HG02852 (cell line): ENCODE results near the gene GPR78.

Experiments used
- ATAC-seq: cut with Tn5 transposase; IDR thresholded peaks from one replicate; pipeline ENCODE4 v1.9.1; 2021; ENCODE audit warnings: mild to moderate bottlenecking, moderate library complexity; ENCODE audit not compliant: unreplicated experiment

The GPR78 gene

DNA sequence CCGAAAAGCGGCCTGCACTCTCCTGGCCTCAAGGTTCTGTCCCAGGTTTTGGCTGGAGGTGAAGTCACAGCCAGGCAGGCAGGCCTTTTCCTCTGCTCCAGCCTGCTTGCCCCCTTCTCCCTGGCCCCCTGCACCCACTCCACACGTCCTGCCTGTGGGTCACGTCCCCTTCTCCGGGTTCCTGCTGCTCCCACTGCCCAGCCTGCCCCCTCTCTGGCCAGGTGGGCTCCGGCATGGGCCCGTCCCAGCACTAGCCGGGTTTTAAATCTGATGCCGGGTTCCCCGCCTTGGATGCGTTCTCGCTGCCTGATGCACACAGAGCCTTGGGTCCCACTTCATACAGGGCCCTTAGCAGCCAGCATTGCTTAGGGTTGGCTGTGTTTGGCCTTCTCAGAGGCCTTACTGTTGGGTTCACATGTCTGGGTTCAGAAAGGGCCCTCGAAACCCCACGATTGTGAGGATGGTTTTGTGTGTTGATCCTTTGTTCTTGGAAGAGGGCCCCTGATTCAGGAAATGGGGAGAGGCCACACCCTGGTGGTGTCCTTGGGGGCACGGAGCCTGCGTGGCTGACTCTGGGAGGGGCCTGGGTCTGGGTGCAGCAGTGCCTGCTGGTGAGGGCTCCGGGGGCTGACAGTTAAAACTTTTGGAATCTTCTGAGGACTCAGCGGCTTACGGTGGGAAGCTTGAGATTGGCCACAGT is 18.3 kb downstream of the GPR78 start:
- ATAC-seq = no peak

DNA sequence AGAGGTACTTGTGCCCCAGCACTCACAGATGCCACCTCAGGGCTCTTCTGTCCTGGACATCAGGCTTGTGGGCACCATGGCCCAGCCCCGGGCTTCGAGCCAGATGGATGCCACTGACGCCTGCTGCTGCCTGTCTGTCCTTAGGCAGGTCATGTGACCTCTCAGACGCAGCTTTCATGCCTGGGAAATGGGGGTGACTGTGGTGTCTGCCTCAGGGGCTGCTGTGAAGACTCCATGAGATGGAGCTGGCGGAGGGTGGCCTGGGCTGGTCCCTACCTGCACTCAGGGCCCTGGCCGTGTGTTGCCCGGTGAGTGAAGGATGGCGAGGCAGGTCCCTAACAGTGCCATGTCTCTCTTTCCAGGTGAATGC is 18.9 kb downstream of the GPR78 start:
- ATAC-seq = no peak

GRCh38 chr4:8599657-8600056 is 19.5 kb downstream of the GPR78 start:
- no peak for ATAC-seq

DNA sequence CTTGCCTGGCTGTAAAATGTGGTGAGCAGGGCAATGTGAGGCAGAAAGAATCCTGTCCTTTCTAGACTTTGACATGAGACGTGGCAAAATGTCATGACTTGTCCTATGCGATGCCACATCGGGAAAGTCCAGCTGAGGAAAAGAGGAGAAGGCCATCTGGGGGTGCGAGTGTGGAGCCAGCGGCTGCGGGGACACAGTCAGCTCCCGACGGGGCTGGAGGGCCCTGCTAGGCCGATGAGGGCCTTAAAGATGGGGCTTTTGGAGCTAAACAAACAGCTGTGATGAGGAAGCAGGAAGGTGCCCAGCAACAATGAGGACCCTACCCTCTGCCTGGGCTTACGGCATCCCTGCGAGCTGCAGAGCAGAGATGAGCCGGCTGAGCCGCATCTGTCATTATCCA is 20.1 kb downstream of the GPR78 start:
- no peak for ATAC-seq

- no peak for ATAC-seq
Observed at GRCh38 chr4:8600686-8601085, 20.5 kb downstream of the GPR78 start.

GRCh38 chr4:8601086-8601485 is 20.9 kb downstream of the GPR78 start:
- ATAC-seq = no peak

GRCh38 chr4:8601556-8601955 is 21.4 kb downstream of the GPR78 start:
- no peak for ATAC-seq

DNA sequence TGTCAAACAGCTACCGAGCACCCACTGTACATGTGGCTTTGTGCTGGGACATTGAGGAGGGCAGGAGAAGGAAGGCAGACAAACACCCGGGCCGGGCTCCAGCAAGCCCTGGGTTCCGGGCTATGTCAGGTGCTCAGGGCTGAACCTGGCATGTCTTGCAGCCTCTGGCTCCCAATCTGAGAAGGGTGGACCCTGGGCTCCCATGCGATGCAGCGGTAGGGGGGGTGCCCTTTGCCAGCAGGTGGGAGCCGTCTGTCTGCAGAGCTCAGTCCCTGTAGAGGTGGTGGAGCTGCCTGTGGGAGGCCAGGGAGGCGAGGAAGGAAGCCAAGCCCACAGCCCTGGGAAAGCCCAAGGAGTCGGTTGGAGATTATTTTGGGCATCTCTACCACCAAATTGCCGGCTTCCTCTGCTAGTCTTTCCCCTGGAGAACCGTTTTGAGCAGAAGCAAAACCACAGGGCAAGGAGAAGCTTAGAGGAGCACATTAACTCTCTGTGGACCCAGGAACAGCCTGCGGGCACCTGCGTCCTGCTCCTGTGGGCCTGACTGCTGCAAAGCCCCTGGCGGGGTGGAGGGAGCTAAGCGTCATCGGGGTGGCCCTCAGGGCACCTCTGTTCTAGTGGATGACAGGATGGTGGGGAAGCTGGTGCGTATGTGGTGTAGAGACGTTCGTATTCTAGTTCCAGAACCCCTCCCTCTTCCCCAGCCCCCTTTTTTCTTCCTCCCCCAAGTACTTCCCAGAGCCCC is 22.7 kb downstream of the GPR78 start:
- ATAC-seq = no peak

DNA sequence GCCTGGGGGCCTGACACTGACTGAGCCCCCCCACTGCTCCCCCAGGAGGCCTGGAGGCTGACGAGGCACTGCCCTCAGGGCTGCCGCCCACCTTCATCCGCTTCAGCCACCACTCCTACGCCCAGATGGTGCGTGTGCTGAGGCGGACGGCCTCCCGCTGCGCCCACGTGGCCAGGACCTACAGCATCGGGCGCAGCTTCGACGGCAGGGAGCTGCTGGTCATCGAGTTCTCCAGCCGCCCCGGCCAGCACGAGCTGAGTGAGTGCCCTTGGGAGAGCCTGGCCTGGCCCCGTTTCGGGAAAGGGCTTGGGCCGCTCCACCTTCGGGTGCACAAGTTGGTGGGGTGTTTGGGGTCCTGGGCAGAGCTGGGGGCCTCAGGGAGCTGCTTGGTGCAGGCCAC is 23.7 kb downstream of the GPR78 start:
- ATAC-seq = no peak

DNA sequence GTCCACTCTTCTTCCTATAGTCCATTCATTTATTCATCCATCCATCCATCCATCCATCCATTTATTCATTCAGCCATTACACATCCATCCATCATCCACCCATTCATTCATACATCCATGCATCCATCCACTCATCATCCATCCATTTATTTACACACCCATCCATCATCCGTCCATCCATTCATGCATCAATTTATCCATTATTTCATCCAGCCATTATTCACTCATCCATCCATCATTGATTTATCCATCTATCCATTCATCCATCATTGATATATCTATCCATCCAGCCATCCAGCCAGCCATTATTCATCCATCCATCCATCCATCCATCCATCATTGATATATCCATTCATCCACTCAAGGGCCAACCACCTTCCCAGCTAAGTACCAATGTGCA is 25.1 kb downstream of the GPR78 start:
- no peak for ATAC-seq

DNA sequence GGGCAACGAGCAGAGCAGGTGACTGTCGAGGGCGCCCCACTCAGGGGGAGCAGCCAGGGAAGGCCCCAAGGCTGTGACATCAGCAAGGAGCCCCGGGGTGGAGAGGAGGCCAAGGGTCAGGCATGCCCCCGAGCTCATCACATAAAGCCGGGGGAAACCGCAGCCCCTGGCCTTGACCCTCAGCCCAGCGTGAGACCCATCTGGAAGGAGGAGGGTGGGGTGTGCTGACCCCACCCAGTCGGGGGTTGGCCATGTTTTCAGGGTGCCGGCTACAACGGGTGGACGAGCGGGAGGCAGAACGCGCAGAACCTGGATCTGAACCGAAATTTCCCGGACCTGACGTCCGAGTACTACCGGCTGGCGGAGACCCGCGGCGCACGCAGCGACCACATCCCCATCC is 26.3 kb downstream of the GPR78 start:
- no peak for ATAC-seq

DNA sequence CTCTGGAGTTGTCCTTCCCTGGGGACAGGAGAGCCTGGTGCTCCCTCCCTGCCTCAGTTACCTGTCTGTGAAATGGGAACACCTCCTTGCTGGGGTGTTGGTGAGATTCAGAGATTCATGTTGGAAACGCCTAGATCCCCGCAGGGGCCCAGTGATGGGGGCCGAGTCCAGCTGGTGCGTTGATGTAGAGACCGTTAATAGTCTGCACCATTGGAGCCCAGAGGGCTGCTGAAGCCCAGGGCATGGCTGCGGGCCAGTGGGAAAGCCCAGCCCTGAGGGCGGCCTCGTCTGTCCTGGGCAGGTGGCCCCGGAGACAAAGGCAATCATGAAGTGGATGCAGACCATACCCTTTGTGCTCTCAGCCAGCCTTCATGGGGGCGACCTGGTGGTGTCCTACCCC is 26.8 kb downstream of the GPR78 start:
- ATAC-seq = no peak

DNA sequence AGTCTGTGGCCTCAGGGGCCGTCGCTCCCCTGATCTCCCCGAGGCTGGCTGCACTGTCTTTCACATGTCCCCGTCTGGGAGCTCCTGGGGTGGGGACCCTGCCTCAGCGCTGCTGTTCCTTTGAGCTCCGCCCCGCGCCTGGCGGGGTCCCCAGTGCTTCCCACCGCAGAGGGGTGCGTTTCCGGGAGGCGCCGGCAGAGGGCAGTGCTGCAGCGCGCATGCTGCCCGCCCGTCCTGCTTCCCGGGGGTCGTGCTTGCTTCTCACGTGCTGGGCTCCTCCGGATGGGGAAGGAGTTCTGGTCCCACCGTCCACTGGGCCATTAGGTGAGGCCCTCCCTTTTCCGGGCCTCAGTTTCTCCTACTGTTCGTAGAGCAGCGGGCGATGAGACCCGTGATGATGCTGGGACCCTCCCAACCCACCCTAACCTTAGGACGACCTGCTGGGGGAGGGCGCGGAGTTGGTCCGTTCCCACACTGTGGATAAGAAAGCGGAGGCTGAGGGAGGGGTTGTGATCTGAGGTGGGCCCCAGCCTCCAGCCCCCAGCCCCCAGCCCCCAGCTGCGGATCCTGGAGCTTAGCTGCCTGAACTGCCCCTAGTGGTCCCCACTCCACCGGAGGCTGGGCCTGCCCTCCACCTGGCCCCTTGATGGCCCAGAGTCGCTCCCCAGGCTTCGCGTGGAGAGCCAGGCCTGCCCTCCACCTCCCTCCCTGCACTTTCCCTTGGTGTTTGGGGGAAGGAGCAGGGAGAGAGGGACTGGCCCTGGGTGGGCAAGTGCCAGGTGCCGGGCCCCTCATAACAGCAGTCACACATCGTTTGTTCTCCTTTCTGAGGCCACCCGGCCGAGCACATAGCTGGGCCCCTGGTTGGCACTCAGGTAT is 27.6 kb downstream of the GPR78 start:
- ATAC-seq = no peak

GRCh38 chr4:8608714-8609391 is 28.7 kb downstream of the GPR78 start:
- ATAC-seq = no peak

GRCh38 chr4:8609406-8609805 is 29.2 kb downstream of the GPR78 start:
- no peak for ATAC-seq

DNA sequence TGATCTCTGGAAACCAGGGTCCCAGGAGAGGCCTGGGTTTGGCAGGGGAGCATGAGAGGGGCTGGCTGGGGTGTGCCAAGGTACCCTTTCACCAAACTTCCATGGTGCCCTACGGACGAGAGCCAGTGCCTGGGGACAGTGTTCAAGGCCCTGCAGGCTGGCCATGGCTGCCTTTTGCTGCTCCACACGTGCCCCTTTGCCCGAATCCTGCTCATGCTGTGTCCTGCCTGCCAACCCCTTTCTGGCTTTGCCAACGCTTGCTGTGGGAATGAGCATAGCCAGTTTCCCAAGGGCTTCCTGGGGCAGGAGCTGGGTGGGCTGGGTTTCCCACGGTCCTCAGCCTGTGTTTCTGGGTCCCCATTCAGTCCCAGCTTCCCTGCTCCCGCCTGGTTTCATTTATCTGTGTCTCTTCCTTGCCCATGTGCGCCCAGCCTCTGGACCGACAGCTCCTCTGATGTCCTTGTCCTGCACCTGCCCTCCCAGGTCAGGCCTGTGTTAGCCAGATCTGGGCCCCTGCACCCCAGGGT is 29.7 kb downstream of the GPR78 start:
- ATAC-seq = no peak

DNA sequence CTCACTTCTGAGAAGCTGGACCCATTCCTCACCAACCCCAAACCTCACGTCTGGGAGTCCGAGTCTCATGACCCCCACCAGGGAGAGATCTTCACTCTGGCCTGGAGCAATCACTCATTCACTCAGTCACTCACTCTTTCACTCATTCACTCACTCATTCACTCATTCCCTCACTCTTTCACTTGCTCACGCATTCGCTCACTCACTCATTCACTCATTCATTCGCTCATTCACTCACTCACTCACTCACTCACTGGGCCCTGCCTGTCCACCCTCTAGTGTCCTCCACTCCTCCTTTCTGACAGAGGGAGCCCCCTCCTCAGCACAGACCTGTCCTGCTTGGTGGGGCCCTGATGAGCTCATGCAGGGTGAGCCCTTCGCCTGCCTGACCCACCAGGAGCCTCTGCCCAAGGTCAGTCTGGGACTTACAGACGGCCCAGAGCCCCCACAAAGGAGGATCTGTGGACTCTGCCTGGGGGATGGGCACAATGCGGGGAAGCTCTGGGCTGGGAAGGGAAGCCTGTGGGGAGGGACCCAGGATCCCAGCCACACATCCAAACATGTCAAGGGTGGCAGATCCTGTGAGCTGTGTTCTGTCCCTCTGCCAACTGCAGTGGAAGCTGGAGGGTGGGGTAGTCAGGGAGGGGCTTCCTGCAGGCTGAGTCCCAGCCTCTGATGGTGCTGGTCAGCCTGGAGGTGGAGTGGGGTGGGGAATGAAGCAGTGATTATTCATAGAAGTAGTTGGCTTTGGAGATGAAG is 30.8 kb downstream of the GPR78 start:
- ATAC-seq = no peak

DNA sequence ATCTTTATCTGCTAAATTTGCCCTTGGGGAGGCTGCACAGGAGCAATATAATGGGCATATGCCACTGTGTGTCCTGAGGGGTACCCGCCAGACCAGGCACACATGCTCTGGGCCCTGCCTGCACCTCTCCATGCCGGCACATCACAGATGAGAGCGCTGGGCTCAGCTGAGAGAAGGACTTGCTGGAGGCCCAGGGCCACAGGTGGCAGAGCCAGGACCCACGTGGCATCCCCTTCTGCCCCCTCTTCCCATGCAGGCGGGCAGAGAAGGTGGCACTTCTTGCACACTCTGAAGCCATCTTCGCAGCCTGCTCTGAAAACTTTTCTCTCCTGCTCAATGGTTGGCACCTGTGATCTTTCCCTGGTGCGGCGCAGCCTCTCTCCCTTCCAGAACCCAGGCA is 32.5 kb downstream of the GPR78 start:
- no peak for ATAC-seq

DNA sequence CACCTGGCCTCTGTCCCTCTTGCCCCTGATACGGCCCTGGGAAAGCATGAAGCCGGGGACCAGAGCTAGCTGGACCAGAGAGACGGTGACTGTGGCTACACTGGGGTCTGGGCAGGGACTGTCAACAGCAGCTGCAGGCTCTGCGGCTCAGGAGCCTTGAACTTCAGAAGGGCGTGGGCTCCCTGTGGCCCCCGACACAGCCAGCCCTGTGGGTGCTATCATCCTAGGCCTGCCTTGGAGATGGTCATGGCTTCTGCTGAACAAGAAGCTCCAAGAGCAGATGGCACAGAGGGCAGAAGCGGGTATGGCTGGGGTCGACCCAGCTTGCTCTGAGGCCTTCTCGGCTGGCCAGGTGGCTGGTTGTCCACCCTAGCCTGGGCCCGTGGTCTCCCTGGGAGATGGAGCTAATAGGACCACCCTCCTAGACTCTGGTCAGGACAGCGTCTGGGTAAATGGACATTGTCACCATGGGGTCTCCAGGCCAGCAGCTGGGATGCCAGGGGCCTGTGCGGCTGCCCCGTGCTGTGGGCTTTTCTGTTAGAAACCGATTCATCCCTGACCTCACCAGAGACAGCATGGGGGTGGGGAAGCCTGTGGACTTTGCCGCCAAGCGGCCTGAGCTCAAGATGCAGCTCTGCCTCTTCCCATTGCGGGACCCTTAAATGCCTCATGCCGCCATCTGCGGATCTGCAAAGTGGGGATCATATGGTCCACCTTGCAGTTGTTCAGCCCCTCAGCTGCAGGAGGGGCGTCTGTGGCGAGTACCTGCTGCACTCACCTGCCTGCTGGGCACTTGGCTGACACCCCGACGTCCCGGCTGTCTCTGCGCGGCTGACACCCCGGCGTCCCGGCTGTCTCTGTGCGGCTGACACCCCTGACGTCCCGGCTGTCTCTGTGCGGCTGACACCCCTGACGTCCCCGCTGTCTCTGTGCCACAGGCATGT is 33.5 kb downstream of the GPR78 start:
- no peak for ATAC-seq
